IPS-15b (cell line): ENCODE data around the gene APIP.
A peak's percentile ranks its signal among the peaks of the same experiment; 100 is the strongest.

Experiments used
- H3K27me3 ChIP-seq: one replicate; pipeline ENCODE4 v1.6.1; 2013; ENCODE audit warnings: low read length; ENCODE audit not compliant: control insufficient read depth, insufficient read depth
- H3K36me3 ChIP-seq: one replicate; pipeline ENCODE4 v1.6.1; 2013; ENCODE audit warnings: low read length; ENCODE audit not compliant: control insufficient read depth, insufficient read depth
- H3K4me1 ChIP-seq: one replicate; pipeline ENCODE4 v1.6.1; 2013; ENCODE audit warnings: mild to moderate bottlenecking, low read length; ENCODE audit not compliant: control insufficient read depth, insufficient read depth
- H3K4me3 ChIP-seq: one replicate; pipeline ENCODE4 v1.5.1; 2013; ENCODE audit warnings: low read depth, low read length
- H3K9ac ChIP-seq: one replicate; pipeline ENCODE4 v1.6.1; 2013; ENCODE audit warnings: low read depth, mild to moderate bottlenecking, low read length
- H3K9me3 ChIP-seq: one replicate; pipeline ENCODE4 v1.6.1; 2013; ENCODE audit warnings: mild to moderate bottlenecking, low read length; ENCODE audit not compliant: control insufficient read depth, insufficient read depth

Gene APIP, protein sequence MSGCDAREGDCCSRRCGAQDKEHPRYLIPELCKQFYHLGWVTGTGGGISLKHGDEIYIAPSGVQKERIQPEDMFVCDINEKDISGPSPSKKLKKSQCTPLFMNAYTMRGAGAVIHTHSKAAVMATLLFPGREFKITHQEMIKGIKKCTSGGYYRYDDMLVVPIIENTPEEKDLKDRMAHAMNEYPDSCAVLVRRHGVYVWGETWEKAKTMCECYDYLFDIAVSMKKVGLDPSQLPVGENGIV

DNA sequence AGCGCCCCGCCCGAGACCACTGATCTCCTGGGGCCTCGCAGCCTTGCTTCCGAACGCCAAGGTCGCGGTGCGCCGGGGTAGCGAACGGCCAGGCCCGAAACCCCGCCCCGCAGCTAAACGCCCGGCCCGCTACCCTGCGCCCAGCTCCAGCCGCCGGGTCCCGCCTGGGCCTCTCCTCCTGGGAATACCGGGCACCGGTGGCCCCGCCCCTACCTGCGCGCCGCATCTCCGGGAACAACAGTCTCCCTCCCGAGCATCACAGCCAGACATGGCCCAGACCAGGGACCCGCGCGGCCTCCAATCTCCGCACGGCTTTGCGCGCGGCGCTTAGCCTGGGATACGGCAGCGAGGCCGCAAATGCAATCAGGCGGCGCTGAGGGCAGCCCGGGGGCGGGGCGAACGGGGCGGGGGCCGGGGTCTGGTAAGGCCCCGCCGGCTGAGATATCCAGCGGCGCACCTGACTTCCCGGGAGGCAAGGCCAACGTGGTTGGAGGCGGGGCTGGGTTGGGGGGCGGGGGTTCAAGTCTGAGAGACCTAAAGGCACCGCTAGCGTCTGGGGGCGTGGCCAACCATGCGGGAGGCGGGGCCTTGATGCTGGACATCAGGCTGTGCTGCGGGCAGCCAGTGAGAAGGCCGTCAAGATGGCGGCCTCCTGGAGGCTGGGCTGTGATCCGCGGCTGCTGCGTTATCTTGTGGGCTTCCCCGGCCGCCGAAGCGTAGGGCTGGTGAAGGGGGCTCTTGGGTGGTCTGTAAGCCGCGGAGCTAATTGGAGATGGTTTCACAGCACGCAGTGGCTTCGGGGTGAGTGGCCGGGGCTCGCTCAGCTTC lies at the start of gene APIP, which contains the start of gene PDHX:
APIP (minus strand) TSS at position 365 of the 828 bp plus-strand sequence; CDS start at position 270, 95 bp downstream.
PDHX (plus strand) TSS at position 604 of the 828 bp plus-strand sequence; CDS start at position 642, 38 bp downstream.
- Histone ChIP-seq H3K27me3 (no peaks in the 10 kb centered on the region), H3K36me3 (no peaks in the 10 kb centered on the region), H3K9me3 (no peaks in the 10 kb centered on the region), H3K9ac (peak within 1 kb of the TSS; percentile 97), H3K4me3 (peak within 1 kb of the TSS; percentile 98), H3K4me1 (no peaks in the 10 kb centered on the region)

DNA sequence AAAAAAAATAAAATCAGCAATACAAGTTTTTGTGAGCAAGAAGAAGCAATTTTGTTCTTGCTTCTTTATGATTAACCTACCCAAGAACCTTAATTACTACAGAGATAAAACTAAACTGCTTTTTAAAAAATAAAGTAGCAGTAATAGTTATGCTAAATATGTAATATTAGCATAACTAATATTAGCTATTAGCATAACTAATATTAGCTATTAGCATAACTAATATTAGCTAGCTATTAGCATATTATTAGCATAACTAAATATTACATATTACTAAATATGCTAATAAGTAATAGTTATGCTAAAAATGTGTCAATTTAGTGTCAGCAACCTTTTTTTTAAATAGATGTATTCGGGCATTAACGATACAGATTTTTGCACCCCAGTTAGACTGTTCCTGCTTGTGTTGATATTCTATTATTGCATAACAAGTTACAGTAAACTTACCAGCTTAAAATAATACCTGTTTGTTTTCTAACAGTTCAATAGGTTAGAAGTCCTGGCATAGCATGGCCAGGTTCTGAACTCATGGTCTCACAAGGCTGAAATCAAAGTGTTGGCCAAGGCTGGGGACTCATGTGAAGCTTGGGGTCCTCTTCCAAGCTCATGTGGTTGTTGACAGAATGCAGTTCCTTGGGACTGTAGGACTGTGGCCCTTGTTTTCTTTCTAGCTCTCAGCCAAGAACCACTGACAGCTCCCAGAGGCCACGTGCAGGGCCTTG lies 48.6 kb upstream of the APIP start:
- Histone ChIP-seq H3K9me3 (no peaks in the 10 kb centered on the region), H3K9ac (no peak overlapping the region), H3K36me3 (peaks cover 2% of the 10 kb centered on the region), H3K4me3 (no peak overlapping the region), H3K4me1 (no peaks in the 10 kb centered on the region), H3K27me3 (no peaks in the 10 kb centered on the region)

DNA sequence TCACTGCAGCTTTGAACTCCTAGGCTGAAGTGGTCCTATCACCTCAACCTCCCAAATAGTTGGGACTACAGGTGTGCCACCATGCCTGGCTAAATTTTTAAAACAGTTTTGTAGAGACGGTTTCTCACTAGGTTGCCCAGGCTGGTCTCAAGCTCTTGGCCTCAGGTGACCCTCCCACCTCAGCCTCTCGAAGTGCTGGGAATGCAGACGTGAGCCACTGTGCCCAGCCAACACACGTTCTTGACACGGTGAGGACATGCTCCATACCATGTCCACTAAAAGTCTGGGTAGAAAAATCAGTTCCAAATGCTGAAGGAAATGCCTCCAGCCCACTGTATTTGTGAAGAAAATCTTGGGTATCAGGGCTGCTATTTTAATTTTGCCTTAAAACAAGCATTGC lies 47.2 kb upstream of the APIP start:
- H3K27me3 ChIP-seq = no peaks in the 10 kb centered on the region
- H3K4me1 ChIP-seq = no peaks in the 10 kb centered on the region
- H3K36me3 ChIP-seq = peaks cover 2% of the 10 kb centered on the region
- no peak overlapping the region for H3K4me3 ChIP-seq
- no peak overlapping the region for H3K9ac ChIP-seq
- no peaks in the 10 kb centered on the region for H3K9me3 ChIP-seq

DNA sequence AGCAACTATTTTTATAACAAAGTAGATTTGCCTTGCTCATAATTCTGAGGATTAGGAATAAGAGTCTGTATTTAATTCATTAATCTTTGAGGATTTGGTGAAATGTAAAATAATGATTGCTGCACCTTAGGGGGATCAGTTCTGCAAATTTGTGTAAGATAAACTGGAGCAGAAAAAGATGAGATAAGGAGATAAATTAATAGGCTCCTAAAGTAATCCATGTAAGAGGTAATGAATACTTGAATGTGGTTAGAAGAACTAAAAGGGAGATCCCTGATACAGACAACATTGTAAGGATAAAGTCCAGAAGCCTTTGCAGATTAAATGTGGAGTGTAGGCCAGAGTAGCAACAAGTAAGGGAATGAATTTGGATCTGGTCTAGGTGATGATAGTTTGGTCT lies 45.9 kb upstream of the APIP start:
- Histone ChIP-seq H3K9ac (no peak overlapping the region), H3K36me3 (peaks cover 5% of the 10 kb centered on the region), H3K27me3 (no peaks in the 10 kb centered on the region), H3K4me1 (no peaks in the 10 kb centered on the region), H3K4me3 (no peak overlapping the region), H3K9me3 (no peaks in the 10 kb centered on the region)

DNA sequence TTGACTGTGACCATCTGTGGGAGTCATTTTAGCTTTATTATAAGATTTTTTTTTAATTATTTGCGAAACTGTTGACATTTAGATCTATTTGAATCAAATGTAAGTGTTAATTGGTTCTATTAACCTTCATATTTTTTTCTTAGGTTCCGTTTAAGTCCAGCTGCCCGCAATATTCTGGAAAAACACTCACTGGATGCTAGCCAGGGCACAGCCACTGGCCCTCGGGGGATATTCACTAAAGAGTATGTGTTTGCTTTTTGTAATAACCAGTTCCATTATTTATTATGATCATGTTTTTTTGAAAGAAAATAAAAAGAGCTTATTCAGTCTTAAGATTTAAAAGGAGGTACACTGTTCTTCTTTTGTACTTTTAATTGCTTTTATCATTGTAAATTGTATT lies 44.1 kb upstream of the APIP start:
- Histone ChIP-seq H3K9me3 (no peaks in the 10 kb centered on the region), H3K4me3 (no peak overlapping the region), H3K27me3 (no peaks in the 10 kb centered on the region), H3K9ac (no peak overlapping the region), H3K4me1 (no peaks in the 10 kb centered on the region), H3K36me3 (peaks cover 3% of the 10 kb centered on the region)

DNA sequence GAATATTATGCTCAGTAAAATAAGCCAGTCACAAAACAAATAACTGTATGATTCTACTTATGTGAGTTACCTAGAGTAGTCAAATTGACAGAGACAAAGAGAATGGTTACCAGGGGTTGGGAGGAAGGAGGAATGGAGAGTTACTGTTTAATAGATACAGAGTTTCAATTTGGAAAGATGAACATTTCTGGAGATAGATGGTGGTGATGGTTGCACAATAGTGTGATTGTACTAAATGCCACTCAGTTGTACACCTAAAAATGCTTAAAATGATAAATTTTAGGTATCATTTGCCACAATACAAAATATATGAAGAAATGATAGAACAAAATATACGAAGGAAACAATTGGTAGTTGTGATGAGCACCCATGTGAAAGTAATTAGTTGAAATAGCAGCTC lies 43.6 kb upstream of the APIP start:
- Histone ChIP-seq H3K27me3 (no peaks in the 10 kb centered on the region), H3K36me3 (peaks cover 3% of the 10 kb centered on the region), H3K9me3 (no peaks in the 10 kb centered on the region), H3K4me3 (no peak overlapping the region), H3K9ac (no peak overlapping the region), H3K4me1 (no peaks in the 10 kb centered on the region)

DNA sequence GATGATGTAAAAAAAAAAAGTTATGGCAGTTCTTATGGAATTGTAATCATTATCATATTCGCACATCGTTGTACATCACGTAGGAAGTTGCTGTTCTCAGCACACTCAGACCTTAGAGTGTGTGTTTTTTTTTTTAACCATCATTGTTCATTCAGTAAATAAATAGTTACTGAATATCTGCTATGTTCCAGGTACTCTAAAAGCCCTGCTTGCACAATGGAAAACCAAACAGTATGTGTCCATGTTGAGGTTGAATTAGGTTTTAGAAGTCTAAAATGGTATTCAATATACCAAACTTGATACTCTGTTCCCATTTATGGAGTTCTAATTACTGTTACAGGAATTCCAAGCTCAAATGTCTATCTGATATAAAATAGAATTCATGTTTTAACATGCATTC lies 41.4 kb upstream of the APIP start:
- Histone ChIP-seq H3K9ac (no peak overlapping the region), H3K4me3 (no peak overlapping the region), H3K36me3 (peaks cover 3% of the 10 kb centered on the region), H3K4me1 (no peaks in the 10 kb centered on the region), H3K9me3 (no peaks in the 10 kb centered on the region), H3K27me3 (no peaks in the 10 kb centered on the region)

DNA sequence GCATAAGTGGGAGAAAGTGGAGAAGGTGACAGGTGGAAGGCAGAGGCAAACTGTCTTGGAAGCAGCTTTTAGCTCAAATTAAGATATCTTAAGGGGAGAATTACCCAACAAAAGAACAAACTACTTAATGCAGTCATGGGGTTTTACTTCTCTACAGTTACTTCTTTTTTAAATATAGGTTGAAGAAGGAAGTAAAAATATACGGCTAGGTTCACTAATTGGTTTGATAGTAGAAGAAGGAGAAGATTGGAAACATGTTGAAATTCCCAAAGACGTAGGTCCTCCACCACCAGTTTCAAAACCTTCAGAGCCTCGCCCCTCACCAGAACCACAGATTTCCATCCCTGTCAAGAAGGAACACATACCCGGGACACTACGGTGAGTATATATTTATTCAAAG lies 41.0 kb upstream of the APIP start:
- Histone ChIP-seq H3K9ac (no peak overlapping the region), H3K4me1 (no peaks in the 10 kb centered on the region), H3K4me3 (no peak overlapping the region), H3K9me3 (no peaks in the 10 kb centered on the region), H3K36me3 (peaks cover 3% of the 10 kb centered on the region), H3K27me3 (no peaks in the 10 kb centered on the region)

DNA sequence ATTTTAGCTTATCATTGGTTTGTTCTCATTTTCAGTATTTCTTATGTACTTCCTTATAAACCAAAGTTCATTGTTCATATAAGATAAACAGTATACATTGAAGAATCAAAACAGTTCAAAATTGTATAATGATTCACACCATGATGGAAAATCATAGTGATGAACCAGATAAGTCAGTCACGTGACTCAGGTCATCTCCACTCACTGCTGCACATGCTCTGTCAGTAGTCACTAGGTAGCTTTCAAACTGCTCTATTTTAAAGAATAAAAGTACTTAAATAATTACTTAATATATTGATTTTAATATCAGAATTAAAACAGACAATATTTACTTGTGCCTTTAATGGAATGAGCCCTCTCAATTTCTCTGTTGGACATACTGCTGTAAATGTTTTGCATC lies 37.8 kb upstream of the APIP start:
- no peaks in the 10 kb centered on the region for H3K27me3 ChIP-seq
- H3K36me3 ChIP-seq = peaks cover 3% of the 10 kb centered on the region
- no peak overlapping the region for H3K9ac ChIP-seq
- no peak overlapping the region for H3K4me3 ChIP-seq
- H3K9me3 ChIP-seq = no peaks in the 10 kb centered on the region
- no peaks in the 10 kb centered on the region for H3K4me1 ChIP-seq

DNA sequence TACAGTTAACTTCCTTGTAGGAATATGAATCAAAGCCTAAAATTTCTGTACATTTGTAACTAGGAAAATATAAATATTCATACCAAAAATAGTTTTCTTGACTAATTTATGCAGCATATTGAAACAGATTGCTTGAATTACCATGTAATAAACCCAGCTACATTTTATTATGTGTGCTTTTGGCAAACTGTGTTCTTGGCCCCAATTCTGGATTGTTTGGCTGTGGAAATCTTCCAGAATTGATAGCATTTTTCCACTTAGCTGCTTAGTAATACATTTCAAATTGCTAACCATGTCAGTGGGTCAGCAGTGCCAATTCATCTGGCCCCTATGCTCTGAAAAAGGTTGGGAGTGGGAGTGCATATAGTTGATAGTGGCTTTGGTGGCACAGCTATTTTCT lies 32.5 kb upstream of the APIP start:
- Histone ChIP-seq H3K27me3 (no peaks in the 10 kb centered on the region), H3K9ac (no peak overlapping the region), H3K9me3 (no peaks in the 10 kb centered on the region), H3K36me3 (no peaks in the 10 kb centered on the region), H3K4me3 (no peak overlapping the region), H3K4me1 (no peaks in the 10 kb centered on the region)

DNA sequence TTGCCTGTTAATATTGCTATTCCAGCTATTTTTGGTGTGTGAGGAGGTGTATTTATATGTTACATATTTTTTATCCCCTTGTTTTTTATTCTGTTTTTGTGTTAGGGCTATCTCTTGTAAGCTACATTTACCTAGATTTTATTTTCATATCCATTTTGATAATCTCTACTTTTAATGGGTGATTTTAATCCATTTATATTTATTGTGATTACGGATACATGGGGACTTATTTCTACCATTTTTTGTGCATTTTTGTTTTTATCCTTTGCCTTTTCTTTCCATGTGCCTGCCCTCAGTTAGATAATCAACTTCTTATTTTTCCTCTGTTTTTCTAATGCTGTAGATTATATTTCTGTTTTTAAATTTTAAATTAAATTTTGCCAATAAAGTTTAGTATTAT lies 28.5 kb upstream of the APIP start:
- no peak overlapping the region for H3K4me3 ChIP-seq
- no peaks in the 10 kb centered on the region for H3K36me3 ChIP-seq
- H3K9me3 ChIP-seq = no peaks in the 10 kb centered on the region
- H3K4me1 ChIP-seq = no peaks in the 10 kb centered on the region
- no peaks in the 10 kb centered on the region for H3K27me3 ChIP-seq
- no peak overlapping the region for H3K9ac ChIP-seq
